Measurements from ENCODE around the gene OR6A2.
"Not testable (repeated sequence)": the region's sequence is repeated elsewhere in the genome, so short reads cannot be mapped to it uniquely, and the experiment has no call there.

OR6A2 gene

DNA sequence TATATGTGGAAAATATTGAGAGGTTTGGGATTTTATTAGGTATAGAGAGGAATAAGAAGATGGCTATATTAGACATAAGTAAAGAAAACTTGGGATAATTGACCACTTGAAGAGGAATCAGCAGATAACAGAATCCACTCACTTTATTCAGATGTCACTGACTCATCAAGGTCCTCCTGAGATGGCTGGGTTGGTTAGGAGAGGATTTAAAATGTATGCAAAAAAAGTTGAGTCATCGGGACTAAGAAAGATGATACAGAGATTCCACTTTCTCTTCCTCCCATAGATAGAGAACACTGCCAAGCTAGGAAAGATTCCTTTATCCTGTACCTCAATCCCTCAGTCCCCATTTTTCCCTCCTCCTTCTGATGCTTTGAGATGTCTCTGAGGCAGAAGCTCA is at the start of gene OR6A2:
Gene OR6A2 (minus strand): TSS at position 288 of the 400 bp plus-strand sequence. CDS start 3,981 bp downstream, outside the sequence.
- no peak for DNase-seq

- DNase-seq = no peak
Measured at GRCh38 chr11:6845383-6845782, 45.9 kb upstream of the OR6A2 start, which contains the start of gene OR10A5. TSS of gene OR10A5 (plus strand) at chr11:6845683. CDS start at chr11:6845683, 0 bp downstream.

- DNase-seq = no peak
Measured at GRCh38 chr11:6844356-6844755, 44.9 kb upstream of the OR6A2 start.

DNA sequence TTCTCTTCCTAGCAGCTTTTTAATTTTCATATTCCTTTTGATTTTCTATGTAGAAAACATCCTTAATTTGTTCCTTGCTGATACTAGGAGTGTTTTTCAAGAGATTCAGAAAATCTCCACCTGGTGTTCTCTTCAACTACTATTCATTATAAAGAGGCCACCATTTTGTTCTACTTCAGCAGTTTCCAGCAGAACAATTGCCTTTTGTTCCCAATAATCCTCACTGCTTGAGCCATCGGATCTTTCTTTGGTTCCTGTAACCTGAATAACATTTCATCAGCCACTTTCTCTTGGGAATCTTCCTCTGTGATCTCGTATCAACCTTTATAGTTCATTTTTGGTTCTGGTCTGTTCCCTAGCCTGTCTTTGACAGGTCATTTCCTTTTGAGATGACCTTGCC is 44.2 kb upstream of the OR6A2 start:
- no peak for DNase-seq

DNA sequence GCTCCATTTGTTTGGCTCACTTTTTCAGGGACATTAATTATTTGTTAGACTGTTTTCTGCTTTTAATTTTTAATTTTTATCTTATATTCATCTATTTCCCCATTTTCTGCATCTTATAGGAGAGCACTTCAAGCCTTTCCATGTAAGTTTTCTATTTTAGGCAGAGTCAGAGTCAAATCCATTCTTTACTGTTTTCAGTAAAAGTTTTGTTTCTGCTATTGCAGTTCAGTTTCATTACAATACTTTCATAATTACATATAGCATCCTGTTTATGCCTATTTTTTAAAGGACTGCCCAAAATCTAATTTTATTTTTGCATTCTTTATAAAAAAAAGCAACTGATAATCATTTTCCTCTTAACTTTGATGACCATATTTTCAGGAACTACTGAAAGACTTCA is 42.2 kb upstream of the OR6A2 start:
- no peak for DNase-seq

DNA sequence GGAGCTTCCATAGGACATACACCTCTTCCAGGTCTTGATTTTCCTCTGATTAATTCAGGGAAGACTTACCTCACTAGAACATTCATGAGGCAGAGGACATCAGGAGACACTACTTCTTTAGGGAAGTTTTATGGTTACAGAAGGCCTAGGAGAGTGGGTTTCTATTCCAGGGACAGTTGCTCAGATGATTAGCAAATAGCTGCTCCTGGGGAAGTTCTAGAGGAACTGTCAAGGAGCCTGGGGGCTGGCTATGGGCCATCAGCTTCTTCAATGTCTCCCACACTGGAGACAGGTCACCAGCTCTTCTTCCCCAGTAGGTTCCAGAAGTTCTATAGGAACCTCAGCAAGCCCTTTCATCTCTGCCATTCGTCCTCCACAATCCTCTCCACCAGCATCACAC is 34.5 kb upstream of the OR6A2 start:
- no peak for DNase-seq

DNA sequence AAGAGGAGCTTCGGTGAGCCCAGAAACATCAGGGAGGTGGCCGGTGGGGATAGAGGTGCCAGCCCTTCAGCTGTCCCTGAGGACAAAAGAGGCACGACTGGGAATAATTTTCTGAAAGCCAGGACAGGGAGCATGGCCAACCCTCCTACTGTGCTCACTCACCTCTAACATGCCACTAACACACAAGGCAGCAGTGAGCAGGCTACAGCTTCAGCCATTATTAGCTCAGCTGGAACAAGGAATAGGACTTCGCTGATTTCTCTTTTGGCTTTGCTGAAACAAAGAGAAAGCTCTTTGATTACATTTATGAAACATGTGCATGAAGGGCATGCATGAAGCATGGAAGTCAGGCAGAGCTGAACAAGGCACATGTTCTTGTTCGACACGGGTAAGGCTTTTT is 33.9 kb upstream of the OR6A2 start:
- no peak for DNase-seq

- no peak for DNase-seq
Measured at GRCh38 chr11:6828103-6828502, 28.6 kb upstream of the OR6A2 start.

- DNase-seq = no peak
Measured at GRCh38 chr11:6825231-6825744, 25.8 kb upstream of the OR6A2 start.

DNA sequence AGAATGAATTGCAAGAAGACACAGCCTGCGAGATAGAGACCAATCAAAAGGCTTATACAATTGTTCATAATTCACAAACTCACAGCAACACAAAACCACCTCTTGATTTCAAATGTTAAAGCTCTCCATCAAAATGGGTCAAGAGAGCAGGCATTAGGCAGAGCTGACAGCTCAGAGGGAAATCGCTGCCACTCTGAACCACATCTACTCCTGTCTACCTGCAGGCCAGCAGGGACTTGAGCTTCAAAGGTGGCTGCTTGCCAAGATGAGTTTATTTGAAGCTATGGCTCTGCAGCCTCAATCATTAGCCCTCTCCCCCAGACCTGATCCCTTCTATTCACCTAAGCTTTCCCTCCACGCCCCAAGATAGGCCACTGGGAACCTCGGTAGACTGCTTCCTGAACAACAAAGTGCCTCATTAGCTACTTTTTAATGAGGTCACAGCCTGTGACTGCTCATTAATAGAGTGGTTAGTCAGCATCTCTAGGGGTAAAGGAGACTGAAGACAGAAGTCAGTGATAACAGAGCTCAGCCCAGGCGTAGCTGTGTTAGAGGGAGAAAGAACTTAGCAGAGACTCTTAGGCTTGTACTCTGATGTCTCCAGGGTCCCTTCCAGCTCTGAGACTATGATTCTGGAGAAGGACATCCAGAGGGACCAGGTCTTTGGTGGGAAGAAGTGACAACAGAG is 24.8 kb upstream of the OR6A2 start:
- DNase-seq = no peak

DNA sequence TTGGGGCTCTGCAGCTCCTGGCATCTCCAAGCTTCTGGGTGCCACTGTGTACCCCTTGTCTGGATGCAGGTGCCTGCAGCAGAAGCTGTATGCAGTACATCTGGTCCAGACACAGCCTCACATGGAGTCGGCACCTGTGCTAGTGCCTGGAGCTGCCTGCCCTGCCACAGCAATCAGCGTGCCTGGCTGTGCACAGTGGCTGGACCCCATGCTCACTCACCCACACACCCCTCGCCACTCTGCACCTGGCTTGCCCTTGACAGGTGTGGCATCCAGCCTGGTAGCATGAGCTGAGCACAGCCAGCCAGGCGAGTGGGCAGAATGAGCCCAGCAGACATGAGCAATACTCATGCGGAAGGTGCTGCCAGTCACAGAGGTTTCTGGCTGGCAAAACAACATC is 19.5 kb upstream of the OR6A2 start:
- DNase-seq = no peak

DNA sequence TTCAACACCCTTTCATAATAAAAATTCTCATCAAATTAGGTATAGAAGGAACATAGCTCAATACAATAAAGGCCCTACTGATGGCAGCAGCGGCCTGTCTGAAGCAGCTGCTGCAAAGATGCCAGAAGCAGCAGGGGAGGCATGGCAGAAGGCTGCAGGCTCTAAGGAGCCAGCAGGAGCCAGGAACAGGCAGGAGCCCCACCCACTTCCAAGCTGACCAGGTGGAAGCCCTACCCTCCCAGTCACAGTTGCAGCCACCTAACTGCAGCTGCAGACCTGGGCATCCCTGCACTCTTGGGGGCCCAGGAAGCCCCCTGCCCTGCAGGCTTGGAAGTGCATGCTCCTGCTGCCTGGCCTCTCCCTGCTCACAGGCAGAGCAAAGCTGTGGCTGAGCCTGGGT is 18.2 kb upstream of the OR6A2 start:
- DNase-seq = no peak

GRCh38 chr11:6813656-6814055 is 14.2 kb upstream of the OR6A2 start:
- DNase-seq = no peak

GRCh38 chr11:6812390-6813005 is 13.0 kb upstream of the OR6A2 start:
- DNase-seq = peak; percentile 24

- not testable (repeated sequence) for DNase-seq
Measured at GRCh38 chr11:6801075-6801474, 1.6 kb upstream of the OR6A2 start.

DNA sequence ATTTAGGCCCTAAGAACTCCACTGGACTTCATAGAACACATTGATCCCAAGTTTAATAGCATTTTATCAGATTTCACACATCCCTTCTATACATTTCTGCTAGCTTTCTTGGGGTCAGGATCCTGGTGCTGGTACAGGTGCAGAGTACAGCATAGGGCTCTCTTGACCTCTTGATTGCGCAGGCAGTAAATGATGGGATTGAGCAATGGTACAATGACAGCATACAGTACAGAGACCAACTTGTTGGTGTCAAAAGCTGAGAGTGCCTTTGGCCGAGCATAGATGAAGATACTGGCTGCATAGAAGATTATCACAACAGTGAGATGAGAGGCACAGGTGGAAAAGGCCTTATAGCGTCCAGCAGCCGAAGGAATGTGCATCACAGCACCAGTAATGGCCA is 4.8 kb downstream of the OR6A2 start:
- DNase-seq = no peak

- DNase-seq = no peak
Measured at GRCh38 chr11:6790546-6790945, 8.9 kb downstream of the OR6A2 start.

GRCh38 chr11:6782720-6783119 is 16.8 kb downstream of the OR6A2 start, which contains the start of gene OR2AG1:
TSS of gene OR2AG1 (plus strand) at chr11:6783020. CDS start at chr11:6785038, 2,018 bp downstream.
- DNase-seq = no peak

DNA sequence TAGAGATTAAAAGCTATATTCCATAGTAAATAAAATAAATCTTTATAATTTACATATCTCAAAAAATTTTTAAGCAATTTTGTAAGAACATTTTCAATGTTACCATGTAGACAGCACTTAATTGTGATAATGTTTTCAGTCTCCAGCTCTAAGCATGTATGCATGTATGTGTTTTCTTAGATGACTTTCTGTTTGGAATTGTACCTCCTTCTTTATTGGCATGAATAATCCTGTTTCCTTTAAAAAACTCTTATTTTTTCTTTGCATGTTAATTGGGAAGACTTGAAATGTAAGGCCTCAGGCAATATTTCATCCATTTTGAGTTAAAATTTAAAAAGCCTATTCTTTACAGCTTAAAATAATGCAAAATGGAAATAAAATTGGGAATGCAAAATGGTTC is 18.7 kb downstream of the OR6A2 start:
- DNase-seq = no peak

DNA sequence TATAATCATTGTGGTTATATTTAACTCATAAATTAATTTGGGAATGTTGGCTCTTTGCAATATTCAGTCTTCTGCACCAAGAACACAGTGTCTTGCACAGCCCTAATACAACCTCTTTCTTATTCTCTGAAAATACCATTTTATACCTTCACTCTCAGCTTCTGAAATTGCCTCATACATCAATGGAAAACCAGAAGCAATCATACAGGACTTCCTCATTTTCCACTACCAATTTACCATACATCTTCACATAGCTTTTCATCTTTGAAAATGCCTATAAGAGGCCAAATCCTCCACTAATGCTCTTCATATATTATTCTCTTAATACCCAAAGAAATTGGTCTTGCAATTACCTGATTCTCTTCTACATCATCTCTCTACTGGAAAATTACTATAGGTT is 21.0 kb downstream of the OR6A2 start:
- DNase-seq = no peak

GRCh38 chr11:6771926-6772893 is 27.3 kb downstream of the OR6A2 start, which contains the start of gene OR2AG2:
TSS of gene OR2AG2 (minus strand) at chr11:6771976. CDS start at chr11:6768957, 3,019 bp downstream.
- DNase-seq = no peak

DNA sequence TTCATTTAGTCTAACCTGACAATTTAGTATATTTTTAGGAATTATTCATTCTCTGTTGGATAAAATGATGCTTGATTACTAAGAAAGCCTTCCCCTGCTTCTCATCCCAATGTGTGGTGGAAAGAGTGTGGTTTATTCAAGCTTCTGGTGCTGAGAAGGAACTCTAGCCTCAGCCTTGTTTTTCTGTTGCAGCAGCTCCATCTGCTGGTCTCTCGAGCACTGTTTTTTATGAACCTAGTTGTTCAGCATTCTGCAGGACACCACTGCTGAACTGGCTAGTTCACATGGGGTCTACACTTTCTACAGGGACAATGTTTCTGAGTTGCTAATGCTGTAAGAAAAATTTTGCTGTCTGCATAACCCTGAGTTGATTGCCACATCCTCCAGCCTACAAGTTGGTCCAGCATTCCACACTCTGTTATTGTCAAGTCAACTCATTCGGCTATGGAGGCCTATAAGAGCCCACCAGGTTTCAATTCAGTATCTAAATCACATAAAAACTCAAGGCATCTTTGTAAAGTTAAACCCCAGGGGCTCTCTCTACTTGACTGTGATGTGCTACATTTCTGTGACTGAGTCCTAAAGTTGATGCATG is 42.0 kb downstream of the OR6A2 start:
- DNase-seq = peak; percentile 61

DNA sequence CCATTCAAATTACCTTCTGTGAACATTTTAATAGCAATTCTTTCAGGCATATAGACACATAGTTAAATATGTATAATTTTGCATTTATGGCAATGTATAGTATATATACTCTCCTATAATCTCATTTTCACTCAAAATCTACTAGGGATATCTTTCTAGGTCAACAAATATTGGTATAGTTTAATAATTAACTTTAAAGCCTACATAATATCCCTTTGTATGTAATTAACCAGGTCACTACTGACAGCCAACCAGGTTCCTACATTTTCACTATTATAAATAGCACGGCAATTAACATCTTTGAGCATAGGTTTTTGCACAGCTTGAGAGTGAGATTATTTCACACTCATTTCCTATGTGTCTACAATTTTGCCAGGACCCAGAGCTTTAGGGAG is 43.5 kb downstream of the OR6A2 start:
- no peak for DNase-seq
